H9 (cell line): ENCODE data around the gene BRF1. TPM values are rescaled to one million over a fixed set of nuclear protein-coding genes. Genes with fewer than 3 reads are reported as not detected.

Experiments
- DNase-seq: peaks from one replicate; pipeline ENCODE4 v3.0.0-alpha.2; 2017
- H2AFZ ChIP-seq: one replicate; pipeline ENCODE4 v1.6.1; 2013; ENCODE audit warnings: mild to moderate bottlenecking, low read length, control low read depth, moderate library complexity
- H2AK5ac ChIP-seq: 2 replicates; pipeline ENCODE4 v1.6.1; 2013; ENCODE audit warnings: low read length, control low read depth, mixed read lengths; ENCODE audit not compliant: insufficient read length
- H2BK120ac ChIP-seq: one replicate; pipeline ENCODE4 v1.6.1; 2013; ENCODE audit warnings: low read depth, mild to moderate bottlenecking, low read length, control low read depth, inconsistent platforms; ENCODE audit not compliant: poor library complexity, severe bottlenecking
- H2BK12ac ChIP-seq: 2 replicates; pipeline ENCODE4 v1.6.1; 2013; ENCODE audit warnings: low read length, control low read depth, mixed read lengths, low read depth; ENCODE audit not compliant: insufficient read length
- H2BK15ac ChIP-seq: 2 replicates; pipeline ENCODE4 v1.6.1; 2013; ENCODE audit warnings: low read depth, low read length, control low read depth
- H2BK20ac ChIP-seq: one replicate; pipeline ENCODE4 v1.6.1; 2013; ENCODE audit warnings: low read depth, mild to moderate bottlenecking, low read length, control low read depth, inconsistent platforms; ENCODE audit not compliant: poor library complexity, severe bottlenecking
- H2BK5ac ChIP-seq: 2 replicates; pipeline ENCODE4 v1.6.1; 2013; ENCODE audit warnings: low read length, control low read depth, mixed read lengths; ENCODE audit not compliant: insufficient read length
- H3K14ac ChIP-seq: 2 replicates; pipeline ENCODE4 v1.6.1; 2013; ENCODE audit warnings: low read length, control low read depth; ENCODE audit not compliant: insufficient read depth
- H3K18ac ChIP-seq: 2 replicates; pipeline ENCODE4 v1.6.1; 2013; ENCODE audit warnings: low read depth, mild to moderate bottlenecking, mixed read lengths, low read length, control low read depth; ENCODE audit not compliant: insufficient read length
- H3K23ac ChIP-seq: 2 replicates; pipeline ENCODE4 v1.6.1; 2013; ENCODE audit warnings: low read length, control low read depth, mixed read lengths, low read depth; ENCODE audit not compliant: insufficient read length
- H3K23me2 ChIP-seq: 2 replicates; pipeline ENCODE4 v1.6.1; 2013; ENCODE audit warnings: low read depth, mild to moderate bottlenecking, mixed read lengths, low read length, control low read depth; ENCODE audit not compliant: insufficient read length, poor library complexity, severe bottlenecking
- H3K27ac ChIP-seq: 2 replicates; pipeline ENCODE4 v1.5.1; 2013; ENCODE audit warnings: low read length, control low read depth, mixed read lengths, low read depth; ENCODE audit not compliant: insufficient read length
- H3K27me3 ChIP-seq: 2 replicates; pipeline ENCODE4 v1.6.1; 2013; ENCODE audit warnings: low read length, control low read depth, inconsistent platforms; ENCODE audit not compliant: insufficient read depth
- H3K4ac ChIP-seq: 2 replicates; pipeline ENCODE4 v1.6.1; 2013; ENCODE audit warnings: low read depth, mild to moderate bottlenecking, control low read depth, inconsistent platforms, low read length, moderate library complexity
- H3K4me1 ChIP-seq: 2 replicates; pipeline ENCODE4 v1.6.1; 2013; ENCODE audit warnings: low read length, control low read depth, inconsistent platforms; ENCODE audit not compliant: insufficient read depth
- H3K4me2 ChIP-seq: 2 replicates; pipeline ENCODE4 v1.6.1; 2013; ENCODE audit warnings: low read length, control low read depth, mixed read lengths; ENCODE audit not compliant: insufficient read length, insufficient read depth
- H3K56ac ChIP-seq: 2 replicates; pipeline ENCODE4 v1.6.1; 2013; ENCODE audit warnings: low read depth, mild to moderate bottlenecking, mixed read lengths, low read length, control low read depth; ENCODE audit not compliant: insufficient read length
- H3K79me1 ChIP-seq: 2 replicates; pipeline ENCODE4 v1.6.1; 2013; ENCODE audit warnings: low read depth, mild to moderate bottlenecking, moderate library complexity, low read length, control low read depth, inconsistent platforms; ENCODE audit not compliant: insufficient read depth, poor library complexity, severe bottlenecking
- H3K79me2 ChIP-seq: 2 replicates; pipeline ENCODE4 v1.6.1; 2013; ENCODE audit warnings: low read length, control low read depth, inconsistent platforms; ENCODE audit not compliant: insufficient read depth
- H3K9ac ChIP-seq: 2 replicates; pipeline ENCODE4 v1.6.1; 2013; ENCODE audit warnings: low read length, control low read depth, mixed read lengths; ENCODE audit not compliant: insufficient read length; ENCODE audit errors: extremely low read depth
- H3K9me3 ChIP-seq: one replicate; pipeline ENCODE4 v1.6.1; 2013; ENCODE audit warnings: low read depth, low read length, inconsistent platforms; ENCODE audit not compliant: control insufficient read depth
- H3T11ph ChIP-seq: one replicate; pipeline ENCODE4 v1.6.1; 2013; ENCODE audit warnings: mild to moderate bottlenecking, low read length, control low read depth, inconsistent platforms
- H4K20me1 ChIP-seq: one replicate; pipeline ENCODE4 v1.6.1; 2013; ENCODE audit not compliant: control insufficient read depth, insufficient read length, insufficient read depth
- H4K5ac ChIP-seq: 2 replicates; pipeline ENCODE4 v1.6.1; 2013; ENCODE audit warnings: low read depth, mild to moderate bottlenecking, mixed read lengths, low read length, control low read depth; ENCODE audit not compliant: insufficient read length
- H4K8ac ChIP-seq: replicated peaks from 2 replicates; pipeline ENCODE4 v1.6.1; 2013; ENCODE audit warnings: low read length, control low read depth, mixed read lengths, low read depth; ENCODE audit not compliant: insufficient read length
- H4K91ac ChIP-seq: 2 replicates; pipeline ENCODE4 v1.6.1; 2013; ENCODE audit warnings: low read depth, mild to moderate bottlenecking, moderate library complexity, mixed read lengths, low read length, control low read depth; ENCODE audit not compliant: insufficient read length
- H3K27ac Mint-ChIP-seq, 3 experiments: 2 replicates in 2 of 3; 3 replicates in 1 of 3; pipeline ENCODE4 v1.8.0; 2020 to 2021; ENCODE audit warnings: mixed read lengths in 3 of 3, mild to moderate bottlenecking in 1 of 3, moderate library complexity in 1 of 3
- H3K27me3 Mint-ChIP-seq: 2 replicates; pipeline ENCODE4 v1.8.0; 2021; ENCODE audit warnings: low read depth, mild to moderate bottlenecking, moderate library complexity, mixed read lengths
- H3K36me3 Mint-ChIP-seq, 3 experiments: 2 replicates in 2 of 3; 3 replicates in 1 of 3; pipeline ENCODE4 v1.8.0; 2020 to 2021; ENCODE audit warnings: low read depth in 3 of 3, mixed read lengths in 3 of 3; ENCODE audit not compliant: insufficient read depth in 1 of 3
- H3K4me1 Mint-ChIP-seq, 2 experiments: 2 replicates each; pipeline ENCODE4 v1.8.0; 2020; ENCODE audit warnings: mixed read lengths in 2 of 2
- H3K4me3 Mint-ChIP-seq, 2 experiments: 2 replicates in 1 of 2; 3 replicates in 1 of 2; pipeline ENCODE4 v1.8.0; 2020 to 2021; ENCODE audit warnings: mild to moderate bottlenecking in 2 of 2, mixed read lengths in 2 of 2, moderate library complexity in 1 of 2
- H3K9me3 Mint-ChIP-seq, 2 experiments: 2 replicates in 1 of 2; 3 replicates in 1 of 2; pipeline ENCODE4 v1.8.0; 2020; ENCODE audit warnings: mild to moderate bottlenecking in 2 of 2, mixed read lengths in 2 of 2, moderate library complexity in 1 of 2
- CTCF ChIP-seq: fragments of 200-600 bp; sonication (generic); conservative IDR thresholded peaks from 3 replicates; pipeline ENCODE4 v1.8.0; 2021; ENCODE audit warnings: antibody characterized with exemption, mild to moderate bottlenecking
- WGBS: extraction: QIAGEN DNeasy Blood & Tissue Kit; methylation state at CpG from one replicate; pipeline ENCODE4 v1.1.7; 2013; ENCODE audit warnings: missing lambda C conversion rate, low lambda C conversion rate, mixed read lengths; ENCODE audit not compliant: insufficient read length; ENCODE audit errors: extremely low coverage; 5-methylcytosine and 5-hydroxymethylcytosine counted together
- total RNA-seq: library from RNA; stranded (reverse); gene quantifications from 2 replicates; pipeline ENCODE4 v1.2.1, GENCODE V29; 2021

BRF1 gene
- total RNA-seq, 1 experiment from 2014 or later, result 28.3 TPM

DNA sequence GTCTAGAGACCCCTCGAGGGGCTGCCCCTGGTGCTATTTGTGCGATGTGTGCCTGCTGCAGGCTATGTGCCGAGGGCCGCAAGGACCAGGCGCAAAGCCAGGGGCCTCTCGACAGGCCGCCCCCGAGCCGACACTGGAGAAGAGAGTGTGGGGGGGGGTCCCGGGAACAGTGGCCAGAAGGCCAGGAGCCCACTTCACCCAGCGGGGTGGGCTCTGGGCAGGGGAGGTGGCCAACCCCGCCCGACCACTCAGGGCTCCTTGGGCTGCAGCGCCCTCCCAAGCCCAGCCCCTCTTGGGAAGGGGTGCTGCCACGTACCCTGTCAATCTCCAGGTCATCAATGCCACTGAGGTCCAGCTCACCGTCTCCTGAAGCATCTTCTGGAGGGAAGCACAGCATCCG lies 81.0 kb downstream of the BRF1 start:
- no peak for TF ChIP-seq CTCF
- Histone ChIP-seq H3K79me2 (no peaks in the 10 kb centered on the region), H3T11ph (no peak overlapping the region), H3K56ac (no peak overlapping the region), H3K9me3 (no peaks in the 10 kb centered on the region), H2BK5ac (no peak overlapping the region), H3K14ac (no peak overlapping the region), H3K23me2 (no peaks in the 10 kb centered on the region), H3K27ac (no peak overlapping the region), H4K91ac (no peak overlapping the region), H2BK12ac (no peak overlapping the region), H3K4me2 (no peak overlapping the region), H4K20me1 (no peaks in the 10 kb centered on the region), H2BK120ac (no peak overlapping the region), H4K8ac (no peak overlapping the region), H3K9ac (no peak overlapping the region), H3K18ac (no peak overlapping the region), H4K5ac (no peak overlapping the region), H2BK15ac (no peak overlapping the region), H3K4ac (no peak overlapping the region), H3K23ac (no peak overlapping the region), H2AFZ (no peak overlapping the region), H2AK5ac (no peak overlapping the region), H3K4me1 (no peaks in the 10 kb centered on the region), H3K79me1 (no peaks in the 10 kb centered on the region), H2BK20ac (no peak overlapping the region), H3K27me3 (no peaks in the 10 kb centered on the region)
- Mint-ChIP-seq H3K9me3 (no peaks in the 10 kb centered on the region; a peak in 1 of 5 replicates), H3K27me3 (no peaks in the 10 kb centered on the region), H3K4me1 (no peaks in the 10 kb centered on the region), H3K27ac (no peak overlapping the region), H3K4me3 (no peak overlapping the region; a peak in 1 of 5 replicates), H3K36me3 (peaks cover 2 to 34% (median 26%) of the 10 kb centered on the region in 3 experiments; a peak in 6 of 7 replicates)
- DNase-seq, result no peak
- no CpG with 5 or more reads among the region's 17 CpGs for WGBS
